Left forelimb (tissue), 1 donor: ENCODE data around the gene TRAK2.
"Not testable (repeated sequence)": the region's sequence is repeated elsewhere in the genome, so short reads cannot be mapped to it uniquely, and the experiment has no call there.

Source experiments
- DNase-seq: peaks from one replicate; pipeline ENCODE4 v3.0.0-alpha.2; 2018; ENCODE audit warnings: low spot score

The TRAK2 gene

GRCh38 chr2:201451292-201452057 is at the start of gene TRAK2, which contains the start of gene STRADB:
TSS of gene TRAK2 (minus strand) at chr2:201451458. CDS start at chr2:201420507, 30,951 bp downstream.
TSS of gene STRADB (plus strand) at chr2:201451740. CDS start at chr2:201454841, 3,101 bp downstream.
- peak; percentile 96 for DNase-seq

GRCh38 chr2:201500534-201500933 is 49.3 kb upstream of the TRAK2 start:
- no peak for DNase-seq

DNA sequence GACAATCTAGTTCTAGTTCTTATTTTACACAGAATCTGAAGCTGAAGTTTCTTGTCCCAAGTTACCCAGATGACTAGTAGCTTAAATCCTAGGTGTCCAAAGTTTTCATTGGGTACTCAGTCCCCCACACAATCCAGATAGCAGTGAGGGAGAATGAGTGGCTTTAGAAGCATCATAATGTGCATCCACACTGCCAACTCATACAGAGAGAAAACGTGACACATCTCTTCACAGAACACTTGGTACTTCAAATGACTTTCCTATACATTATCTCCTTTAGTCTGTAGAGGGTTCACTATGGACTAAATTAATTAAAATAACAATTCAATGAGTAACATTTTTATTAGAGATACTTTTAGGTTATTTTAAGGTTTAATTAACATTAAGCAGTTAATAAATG is 45.5 kb upstream of the TRAK2 start:
- DNase-seq: no peak

DNA sequence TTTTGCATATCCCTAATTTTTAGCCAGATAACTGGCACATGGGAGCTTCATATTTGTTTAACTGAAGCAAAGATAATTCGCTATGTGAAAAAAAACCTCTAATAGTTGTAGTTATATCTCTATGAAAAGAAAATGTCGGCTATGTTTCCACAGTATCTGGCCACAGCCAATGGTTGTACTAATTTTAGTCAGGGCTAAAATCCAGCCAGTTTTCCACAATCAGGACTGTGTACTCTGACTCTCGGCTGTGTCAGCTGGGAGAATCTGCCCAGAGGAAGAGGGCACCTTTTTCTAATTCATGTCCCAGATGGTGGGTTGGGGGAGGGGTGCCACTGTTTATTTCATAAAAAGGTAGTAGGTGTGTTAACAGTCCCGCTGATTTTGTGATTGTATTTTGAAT is 39.0 kb upstream of the TRAK2 start:
- DNase-seq: no peak

DNA sequence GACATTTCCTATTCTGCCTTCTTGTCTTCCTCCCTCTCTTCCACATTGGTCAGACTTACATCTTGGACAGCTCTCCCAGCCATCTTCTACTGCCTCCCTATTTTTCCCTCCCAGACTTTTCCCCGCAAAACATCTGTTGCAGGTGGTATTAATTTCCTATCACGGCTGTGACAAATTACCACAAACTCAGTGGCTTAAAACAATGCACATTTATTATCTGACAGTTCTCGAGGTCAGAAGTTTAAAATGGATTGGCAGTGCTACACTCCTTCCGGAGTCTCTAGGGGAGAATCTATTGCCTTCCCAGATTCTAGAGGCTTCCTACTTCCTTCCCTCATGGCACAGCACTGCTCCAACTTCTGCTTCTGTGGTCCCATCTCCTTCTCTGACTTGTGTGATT is 33.5 kb upstream of the TRAK2 start:
- DNase-seq: no peak

GRCh38 chr2:201483758-201484157 is 32.5 kb upstream of the TRAK2 start:
- DNase-seq: not testable (repeated sequence)

DNA sequence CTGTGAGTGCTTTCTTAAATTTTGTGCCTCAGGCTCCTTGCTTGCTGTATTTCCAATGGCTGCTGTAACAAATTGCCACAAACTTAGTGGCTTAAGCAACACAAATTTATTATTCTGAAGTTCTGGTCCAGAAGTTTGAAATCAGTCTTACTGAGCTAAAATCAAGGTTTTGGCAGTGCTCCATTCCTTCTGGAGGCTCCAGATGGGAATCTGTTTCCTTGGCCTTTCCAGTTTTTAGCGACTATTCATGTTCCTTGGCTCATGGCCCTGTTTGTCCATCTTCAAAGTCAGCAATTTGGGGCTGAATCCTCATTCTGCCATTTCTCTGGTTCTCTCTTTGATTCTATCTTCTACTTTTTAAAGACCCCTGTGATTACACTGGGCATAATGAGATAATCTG is 32.1 kb upstream of the TRAK2 start:
- no peak for DNase-seq

- no peak for DNase-seq
These were observed 31.3 kb upstream of the TRAK2 start for GRCh38 chr2:201482543-201482942.

GRCh38 chr2:201472411-201472810 is 21.2 kb upstream of the TRAK2 start:
- DNase-seq: no peak

- DNase-seq: no peak
These were observed 20.6 kb upstream of the TRAK2 start for GRCh38 chr2:201471732-201472393.

DNA sequence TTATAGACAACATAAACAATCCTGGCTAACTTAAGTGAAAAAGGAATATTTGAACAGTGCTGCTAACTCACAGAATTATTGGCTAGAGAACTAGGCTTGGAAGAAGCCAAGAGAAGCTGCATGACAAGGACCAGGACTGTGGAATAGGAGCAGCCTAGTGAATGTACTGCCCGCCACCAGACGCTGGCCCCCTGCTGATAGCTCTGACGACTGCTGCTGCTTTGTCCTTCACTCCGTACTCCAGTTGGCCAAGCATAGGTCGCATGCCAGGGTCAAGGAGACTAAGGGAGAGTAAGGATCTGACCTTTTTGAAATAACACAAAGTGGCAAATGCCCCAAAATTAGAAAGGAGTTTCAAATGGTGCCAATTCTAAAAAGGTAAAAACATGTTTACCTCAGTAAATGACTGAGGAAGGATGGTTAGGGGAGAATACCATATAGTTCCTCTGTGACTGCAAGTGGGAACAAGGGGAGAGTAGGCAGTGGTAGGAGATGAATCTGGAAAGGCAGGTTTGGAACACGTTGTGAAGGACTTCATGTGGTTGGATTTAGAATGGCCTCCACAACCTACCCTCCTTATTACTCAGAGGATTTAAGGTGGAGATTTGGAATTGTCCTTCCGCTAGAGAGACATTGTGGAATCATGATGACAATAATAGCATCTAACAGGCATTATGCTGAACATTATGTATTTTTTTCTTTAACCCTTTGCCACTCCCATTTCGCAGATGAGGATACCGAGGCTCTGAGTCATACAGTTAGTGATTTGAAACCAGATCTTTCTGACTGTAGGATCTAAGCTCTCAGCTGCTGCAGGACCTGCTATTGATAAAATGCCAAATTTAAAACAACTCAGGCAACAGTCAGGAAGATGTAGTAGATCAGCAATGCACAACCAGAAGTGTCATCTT is 19.8 kb upstream of the TRAK2 start:
- DNase-seq: no peak

GRCh38 chr2:201467666-201468065 is 16.4 kb upstream of the TRAK2 start:
- no peak for DNase-seq

GRCh38 chr2:201466050-201466675 is 14.9 kb upstream of the TRAK2 start:
- DNase-seq: no peak

- no peak for DNase-seq
These were observed 14.3 kb upstream of the TRAK2 start for GRCh38 chr2:201465524-201465971.

GRCh38 chr2:201464547-201464946 is 13.3 kb upstream of the TRAK2 start:
- DNase-seq: no peak

DNA sequence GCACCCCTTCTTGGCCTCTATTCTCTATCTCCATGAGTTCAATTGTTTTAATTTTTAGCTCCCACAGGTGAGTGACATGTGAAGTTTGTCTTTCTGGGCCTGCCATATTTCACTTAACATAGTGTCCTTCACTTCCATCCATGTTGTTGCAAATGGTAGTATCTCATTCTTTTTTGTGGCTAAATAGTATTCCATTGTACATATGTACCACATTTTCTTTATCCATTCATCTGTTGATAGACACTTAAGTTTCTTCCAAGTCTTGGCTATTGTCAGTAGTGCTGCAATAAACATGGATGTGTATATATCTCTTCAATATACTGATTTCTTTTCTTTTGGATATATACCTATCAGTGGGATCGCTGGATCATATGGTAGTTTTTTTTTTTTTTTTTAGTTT is 9.3 kb upstream of the TRAK2 start:
- DNase-seq: no peak

GRCh38 chr2:201458381-201458780 is 7.1 kb upstream of the TRAK2 start:
- DNase-seq: no peak

DNA sequence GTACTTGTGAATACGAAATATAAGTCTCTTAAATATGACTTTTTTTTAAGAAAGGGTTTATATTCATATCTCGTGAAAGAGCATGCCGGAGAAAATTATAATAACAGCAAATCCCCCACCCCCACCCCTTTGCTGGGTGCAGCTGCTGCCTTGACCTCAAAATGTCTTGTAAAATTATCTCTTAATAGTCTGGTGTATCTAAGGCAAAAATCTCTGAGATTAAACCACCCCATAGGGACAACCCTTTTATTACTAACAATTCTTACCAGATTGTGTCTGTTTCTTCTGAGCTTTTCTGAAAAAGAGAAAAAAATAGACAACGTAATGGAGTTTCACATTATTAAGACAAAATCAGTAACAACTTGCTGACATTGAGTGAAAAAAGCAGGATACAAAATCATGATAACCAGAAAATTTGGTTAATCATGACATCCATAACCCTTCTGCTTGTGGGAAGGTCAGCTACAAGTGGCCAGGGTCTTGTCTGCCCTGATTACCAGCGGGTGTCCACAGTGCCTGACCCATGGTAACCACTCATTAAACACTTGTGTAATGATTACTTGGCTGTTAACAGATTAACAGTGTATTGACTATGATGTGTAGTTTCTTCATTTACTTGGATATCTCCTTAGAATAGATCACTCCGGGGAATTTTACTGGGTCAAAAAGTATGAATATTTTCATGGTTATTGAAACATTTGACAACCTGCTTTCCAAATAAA is 1.8 kb upstream of the TRAK2 start:
- no peak for DNase-seq

DNA sequence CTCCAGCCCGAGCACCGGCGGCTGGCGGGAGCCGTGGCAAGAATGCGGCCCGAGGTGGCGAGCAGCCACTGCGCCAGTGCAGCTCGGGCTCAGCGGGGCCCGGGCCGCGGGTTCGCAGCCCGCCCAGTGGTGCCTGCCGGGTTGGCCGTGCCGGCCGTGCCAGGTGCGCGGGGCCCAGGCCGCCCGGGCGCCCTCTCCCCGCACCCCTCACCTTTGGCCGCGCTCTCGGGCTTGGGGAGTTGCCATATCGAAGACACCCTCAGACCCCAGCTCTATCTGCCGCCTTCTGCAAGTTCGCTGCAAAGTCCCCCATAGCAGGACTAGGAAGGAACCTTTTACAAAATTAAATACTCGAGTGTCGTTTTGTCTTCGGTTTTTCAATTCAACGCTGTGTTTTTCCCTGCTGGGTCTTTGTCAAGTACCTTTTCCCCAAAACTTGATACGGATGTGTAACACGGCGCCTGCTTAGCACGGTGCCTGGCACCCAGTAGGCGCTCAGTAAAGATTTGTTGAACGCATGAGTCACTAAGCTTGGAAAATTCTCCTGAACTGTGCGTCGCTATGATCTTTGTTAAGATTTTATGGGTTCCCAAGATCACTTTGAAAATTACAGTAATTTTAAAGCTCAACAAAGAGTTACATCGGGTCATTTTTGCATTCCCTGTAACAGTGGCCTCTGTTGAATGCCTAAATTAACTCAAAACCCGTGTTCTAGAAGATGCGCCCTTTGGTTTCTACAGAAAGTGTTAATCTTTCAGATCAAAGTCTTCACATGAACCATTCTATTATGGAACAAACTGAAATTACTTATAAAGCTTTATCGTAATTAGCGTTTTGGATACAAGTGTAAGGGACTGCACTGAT is 1.0 kb upstream of the TRAK2 start:
- no peak for DNase-seq

DNA sequence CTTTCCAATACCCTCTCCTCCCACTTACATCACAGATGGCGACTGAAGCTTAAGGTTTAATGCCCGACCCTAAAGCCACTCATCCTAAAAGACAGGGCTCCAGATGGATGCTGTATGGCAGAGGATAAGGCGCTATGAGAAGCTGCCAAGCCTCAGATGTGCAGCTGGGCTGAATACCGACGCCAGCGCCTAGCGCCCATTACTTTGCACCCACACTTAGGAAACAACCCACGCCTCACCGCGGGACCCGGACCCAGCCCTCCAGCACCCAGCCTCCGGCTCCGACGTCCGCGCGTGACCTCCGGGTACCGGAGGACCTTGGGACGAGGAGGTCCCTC is 335 bp downstream of the TRAK2 start:
- DNase-seq: no peak
